ENCODE measurements around the gene PSMA3.
"Not testable (repeated sequence)": the region's sequence is repeated elsewhere in the genome, so short reads cannot be mapped to it uniquely, and the experiment has no call there.

Gene PSMA3

DNA sequence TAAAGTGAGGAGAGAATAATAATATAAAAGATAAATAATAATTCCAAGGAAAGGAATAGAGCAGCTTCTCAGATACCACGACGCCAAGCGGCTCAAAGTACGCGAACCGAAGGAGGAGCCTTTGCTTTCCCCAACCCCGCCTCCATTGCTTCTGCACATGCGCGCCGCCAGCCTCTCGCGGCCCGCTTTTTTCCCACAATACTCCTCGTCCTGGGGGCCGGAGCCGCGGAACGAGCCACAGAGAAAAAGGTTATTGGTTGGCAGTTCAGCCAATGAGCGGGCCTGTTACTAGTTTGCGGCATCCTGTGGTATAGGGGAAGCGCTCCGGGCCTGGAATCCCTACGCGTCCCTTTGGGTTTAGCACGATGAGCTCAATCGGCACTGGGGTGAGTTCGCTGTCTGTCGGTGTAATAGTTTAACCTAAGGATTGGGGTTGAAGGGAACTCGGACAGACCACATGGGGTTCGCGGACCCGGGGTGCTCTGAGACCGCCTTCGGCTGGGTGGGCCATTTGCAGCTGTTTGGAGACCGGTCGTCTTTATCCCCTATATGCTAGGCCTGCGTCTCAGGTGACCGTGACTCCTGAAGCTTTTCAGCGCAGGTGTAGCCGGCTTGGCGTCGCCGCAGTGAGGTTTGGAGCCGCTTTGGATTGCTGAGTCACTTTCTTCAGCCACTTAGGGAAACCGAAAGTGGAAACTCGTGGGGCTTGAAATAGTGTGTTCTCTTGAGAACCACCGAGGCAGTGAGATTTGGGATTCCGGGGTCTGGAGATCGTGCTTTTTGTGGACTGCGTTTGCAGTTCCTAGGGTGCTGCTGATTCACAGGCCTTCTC is at the start of gene PSMA3:
TSS of gene PSMA3 (plus strand) at position 288 of the 832 bp plus-strand sequence. CDS start at position 366, 78 bp downstream.
- peak; percentile 98 for DNase-seq

DNA sequence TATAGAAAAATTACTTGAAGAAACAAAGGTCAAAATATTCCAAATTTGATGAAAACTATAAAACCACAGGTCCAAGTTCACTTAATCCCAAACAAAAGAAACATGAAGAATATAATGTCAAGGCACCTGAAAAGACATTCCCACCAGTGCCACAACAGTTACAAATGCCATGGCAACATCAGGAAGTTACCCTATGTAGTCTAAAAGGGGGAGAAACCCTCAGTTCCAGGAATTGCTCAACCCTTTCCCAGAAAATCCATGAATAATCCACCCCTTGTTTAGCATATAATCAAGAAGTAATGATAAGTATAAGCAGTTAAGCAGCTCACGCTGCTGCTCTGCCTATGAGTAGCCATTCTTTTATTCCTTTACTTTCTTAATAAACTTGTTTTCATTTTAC is 48.4 kb upstream of the PSMA3 start:
- no peak for DNase-seq

DNA sequence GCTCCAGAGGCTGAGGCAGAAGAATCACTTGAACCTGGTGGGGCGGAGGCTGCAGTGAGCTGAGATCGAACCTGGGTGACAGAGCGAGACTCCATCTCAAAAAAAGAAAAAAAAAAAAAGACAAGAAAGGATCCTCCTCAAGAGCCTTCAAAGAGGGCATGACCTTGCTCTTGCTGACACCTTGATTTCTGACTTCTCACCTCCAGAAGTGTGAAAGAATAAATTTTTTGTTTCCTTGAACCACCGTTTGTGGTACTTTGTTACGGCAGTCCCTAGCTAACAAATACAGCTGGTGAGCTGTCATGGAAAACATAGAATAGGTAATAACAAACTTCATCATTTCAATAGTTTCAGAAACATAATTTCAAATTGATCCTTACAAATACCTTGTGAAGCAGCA is 46.6 kb upstream of the PSMA3 start:
- DNase-seq: no peak

DNA sequence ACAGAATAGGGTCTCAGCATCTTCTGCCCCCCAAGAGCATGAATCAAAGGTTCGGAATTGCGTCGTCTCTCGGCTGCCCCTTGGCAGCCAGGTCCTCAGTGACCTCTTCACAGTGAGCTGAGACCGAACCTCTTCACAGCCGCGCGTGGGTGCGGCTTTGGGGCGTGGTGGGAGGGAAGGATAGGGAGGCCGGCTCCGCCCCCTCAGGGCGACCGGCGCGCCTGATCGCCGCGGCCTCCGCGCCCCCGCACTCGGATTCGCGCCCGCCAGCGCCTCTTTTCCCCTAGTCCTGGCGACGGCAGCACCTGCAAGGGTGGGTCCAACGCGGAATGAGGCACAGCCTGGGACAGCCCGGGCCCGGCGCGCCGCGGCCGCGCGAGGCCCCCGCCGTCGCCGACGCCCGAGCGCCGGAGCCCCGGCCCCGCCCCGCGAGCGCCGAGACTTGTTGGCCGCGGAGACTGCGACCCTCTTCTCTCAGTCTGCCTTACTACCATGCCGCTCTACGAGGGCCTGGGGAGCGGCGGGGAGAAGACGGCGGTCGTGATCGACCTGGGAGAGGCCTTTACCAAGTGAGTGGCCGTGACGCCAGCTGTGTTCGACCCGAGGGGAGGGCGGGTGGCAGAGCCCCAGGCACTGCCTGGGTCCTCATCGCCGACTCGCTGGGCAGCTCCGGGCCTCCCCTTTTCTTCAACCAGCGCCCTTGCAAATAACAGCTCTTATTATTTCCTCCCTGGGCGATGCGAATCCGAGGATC is 44.7 kb upstream of the PSMA3 start, which contains the start of gene ACTR10:
TSS of gene ACTR10 (plus strand) at position 424 of the 754 bp plus-strand sequence. CDS start at position 493, 69 bp downstream.
- DNase-seq: peak; percentile 88

DNA sequence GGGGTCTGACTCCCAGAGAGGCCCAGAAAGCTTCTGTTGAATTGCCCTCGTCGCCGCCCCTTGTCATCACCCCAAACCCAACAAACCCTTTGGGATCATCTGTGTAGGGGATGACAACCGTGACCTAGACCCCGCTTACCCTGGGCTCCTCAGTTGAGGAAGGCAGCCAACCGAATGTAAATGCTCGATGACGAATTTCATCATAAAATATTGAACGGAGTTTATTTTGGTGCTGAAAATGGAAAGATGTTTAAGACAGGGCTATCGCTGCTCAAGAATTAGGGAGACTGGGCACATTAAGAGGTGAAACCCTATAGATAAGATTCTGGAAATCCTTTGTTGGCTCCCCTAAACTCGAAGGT is 44.2 kb upstream of the PSMA3 start:
- no peak for DNase-seq

DNA sequence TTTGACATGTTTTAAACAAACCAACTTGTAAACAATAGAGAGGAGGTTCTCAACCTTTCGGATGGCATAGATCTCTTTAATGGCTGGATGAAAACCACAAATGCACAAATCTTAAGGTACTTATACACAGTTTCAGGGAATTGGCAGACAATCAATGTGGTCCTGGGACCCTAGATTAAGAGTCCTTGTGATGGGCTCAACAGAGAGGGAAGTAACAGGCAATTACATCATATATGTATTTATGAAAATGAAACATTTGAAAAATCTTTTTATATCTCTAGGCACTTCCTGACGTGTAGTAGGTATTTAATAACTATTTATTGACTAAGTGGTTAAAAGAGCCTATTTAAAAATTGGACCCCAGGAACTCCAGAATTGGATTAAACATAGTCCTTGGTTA is 43.8 kb upstream of the PSMA3 start:
- DNase-seq: no peak

DNA sequence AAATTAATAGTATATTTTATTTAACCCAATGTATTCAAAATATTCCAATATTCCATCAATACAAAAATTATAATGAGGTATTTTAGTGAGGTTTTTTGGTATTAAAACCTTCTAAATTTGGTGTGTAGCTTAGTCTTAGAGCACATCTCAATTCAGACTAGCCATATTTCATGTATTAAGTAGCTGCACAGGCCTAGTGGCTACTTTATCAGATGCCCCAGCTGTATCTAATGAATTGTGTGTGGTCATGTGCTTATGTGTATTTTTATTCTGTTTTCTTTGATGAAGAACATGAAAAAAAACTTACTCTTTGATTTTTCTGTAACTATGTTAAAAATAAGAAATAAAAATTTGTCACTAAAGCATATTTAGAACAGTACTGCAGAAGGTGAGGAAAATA is 31.5 kb upstream of the PSMA3 start:
- DNase-seq: no peak

DNA sequence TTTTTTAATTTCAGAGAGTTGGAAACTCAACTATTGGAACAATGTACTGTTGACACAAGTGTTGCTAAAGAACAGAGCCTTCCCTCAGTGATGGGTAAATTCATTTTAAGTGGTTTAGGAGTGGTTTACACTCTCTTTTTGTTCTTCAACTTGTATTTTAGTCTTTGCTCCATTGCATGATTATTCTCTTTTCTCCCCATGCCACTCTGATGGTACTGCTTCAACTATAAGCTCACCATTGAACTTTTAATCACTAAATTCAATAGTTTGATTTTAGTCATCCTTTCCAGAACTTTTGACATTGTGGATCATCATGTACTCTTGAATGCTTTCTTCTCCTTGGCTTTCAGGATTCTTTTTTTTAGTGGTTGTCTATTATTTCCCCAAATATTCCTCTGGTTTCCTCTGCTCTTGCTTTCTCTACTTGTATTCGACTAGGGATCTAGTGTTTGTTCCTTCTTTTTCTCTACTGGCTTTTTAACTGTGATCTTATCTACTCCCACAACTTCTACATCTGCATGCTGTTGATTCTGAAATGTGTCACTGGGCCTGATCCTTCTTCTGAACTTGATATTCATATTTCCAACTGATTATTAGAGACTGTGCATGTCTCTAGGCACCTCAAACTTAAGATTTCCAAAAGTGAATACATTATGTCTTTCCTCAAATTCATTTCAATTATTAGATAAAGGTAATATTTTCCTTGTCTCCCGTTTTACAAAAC is 29.3 kb upstream of the PSMA3 start:
- DNase-seq: no peak

DNA sequence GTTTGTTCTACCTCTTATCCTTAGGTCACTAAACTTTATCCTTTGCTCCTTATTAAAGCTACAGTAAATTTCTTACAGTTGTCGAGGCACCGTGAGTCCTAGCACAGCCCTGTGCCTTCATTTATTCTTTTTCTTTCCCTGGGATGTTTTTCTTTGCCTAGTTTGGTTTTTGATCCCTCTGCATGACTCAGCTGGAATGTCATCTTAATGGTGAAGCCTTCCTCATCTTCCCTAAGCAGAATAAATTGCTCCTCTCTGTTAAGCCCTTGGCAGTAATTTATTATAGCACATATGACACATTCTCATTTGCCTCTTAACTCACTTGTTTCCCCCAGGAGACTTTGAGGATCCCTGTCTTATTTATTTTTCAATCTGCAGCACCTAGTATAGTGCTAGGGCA is 28.1 kb upstream of the PSMA3 start:
- no peak for DNase-seq

DNA sequence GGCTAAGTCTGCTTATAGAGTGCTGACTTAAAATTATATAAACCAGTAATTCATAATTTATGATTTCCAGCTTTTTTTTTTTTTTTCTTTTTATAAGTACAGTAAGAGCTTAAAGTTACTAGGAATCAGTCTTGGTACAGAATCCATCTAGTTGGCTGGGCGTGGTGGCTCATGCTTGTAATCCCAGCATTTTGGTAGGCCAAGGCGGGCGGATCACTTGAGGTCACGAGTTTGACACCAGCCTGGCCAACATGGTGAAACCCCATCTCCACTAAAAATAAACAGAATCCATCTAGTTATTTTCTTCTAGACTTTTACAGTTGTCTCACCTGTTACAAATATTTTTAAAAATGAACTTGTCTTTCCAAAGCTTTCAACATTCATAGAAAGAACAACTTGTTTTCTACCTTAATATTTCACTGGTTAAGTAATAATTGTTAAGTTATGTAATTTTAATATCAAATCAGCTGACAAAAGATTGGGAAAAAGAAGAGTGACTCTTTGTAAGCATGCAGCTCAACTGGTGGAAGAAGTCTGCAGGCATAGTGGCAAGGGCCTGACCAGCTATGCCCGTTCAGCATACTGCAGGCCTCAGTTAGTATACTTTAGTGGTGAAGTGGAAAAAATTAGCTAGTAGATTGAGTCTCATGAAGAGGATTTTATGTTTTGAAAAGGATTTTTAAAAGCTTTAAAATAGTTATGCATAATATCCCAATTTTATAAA is 17.4 kb upstream of the PSMA3 start:
- DNase-seq: no peak

DNA sequence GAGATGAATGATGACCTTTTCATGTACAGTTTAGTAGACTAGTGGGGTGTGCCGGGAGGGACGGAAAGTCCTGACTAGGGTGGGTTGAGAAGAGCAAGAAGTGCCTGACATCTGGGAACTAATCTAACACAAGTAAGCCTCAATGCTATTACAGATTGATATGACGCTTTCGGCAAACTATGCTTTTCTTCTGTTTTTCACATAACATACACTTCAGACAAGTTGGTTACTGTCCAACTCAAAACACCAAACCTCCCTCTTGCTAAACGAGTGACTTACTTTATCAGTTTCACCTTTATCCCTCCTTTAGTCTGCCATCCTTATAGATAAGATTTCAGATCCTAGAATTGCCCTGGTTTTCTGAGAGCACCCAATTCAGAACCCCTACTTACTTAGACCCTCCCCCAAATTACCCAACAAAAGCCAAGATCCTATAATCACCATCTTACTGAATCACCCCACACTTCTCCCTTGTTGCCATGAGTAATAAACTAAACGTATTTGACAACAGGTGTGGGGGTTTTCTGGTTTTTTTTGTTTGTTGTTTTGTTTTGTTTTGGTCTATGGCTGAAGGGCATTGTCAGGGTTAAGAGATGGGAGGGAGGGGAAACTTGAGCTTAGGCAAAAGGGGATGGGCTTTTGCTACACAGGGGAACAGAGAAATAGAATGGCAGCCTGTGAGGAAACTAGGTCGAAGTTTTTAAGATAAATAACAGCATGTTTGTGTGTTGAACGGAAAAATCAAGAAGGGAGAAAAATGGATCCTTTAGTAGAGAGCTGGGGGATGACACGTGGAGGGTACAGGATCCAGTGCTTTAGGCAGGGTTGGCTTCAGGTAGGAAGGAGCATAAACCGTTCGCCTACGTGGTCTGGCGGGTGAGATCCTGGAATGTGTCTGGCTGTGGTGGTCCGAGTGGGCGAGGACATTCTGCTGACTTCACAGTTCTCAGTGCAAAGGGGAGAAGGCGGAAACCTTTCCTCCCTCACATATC is 6.1 kb upstream of the PSMA3 start:
- no peak for DNase-seq

DNA sequence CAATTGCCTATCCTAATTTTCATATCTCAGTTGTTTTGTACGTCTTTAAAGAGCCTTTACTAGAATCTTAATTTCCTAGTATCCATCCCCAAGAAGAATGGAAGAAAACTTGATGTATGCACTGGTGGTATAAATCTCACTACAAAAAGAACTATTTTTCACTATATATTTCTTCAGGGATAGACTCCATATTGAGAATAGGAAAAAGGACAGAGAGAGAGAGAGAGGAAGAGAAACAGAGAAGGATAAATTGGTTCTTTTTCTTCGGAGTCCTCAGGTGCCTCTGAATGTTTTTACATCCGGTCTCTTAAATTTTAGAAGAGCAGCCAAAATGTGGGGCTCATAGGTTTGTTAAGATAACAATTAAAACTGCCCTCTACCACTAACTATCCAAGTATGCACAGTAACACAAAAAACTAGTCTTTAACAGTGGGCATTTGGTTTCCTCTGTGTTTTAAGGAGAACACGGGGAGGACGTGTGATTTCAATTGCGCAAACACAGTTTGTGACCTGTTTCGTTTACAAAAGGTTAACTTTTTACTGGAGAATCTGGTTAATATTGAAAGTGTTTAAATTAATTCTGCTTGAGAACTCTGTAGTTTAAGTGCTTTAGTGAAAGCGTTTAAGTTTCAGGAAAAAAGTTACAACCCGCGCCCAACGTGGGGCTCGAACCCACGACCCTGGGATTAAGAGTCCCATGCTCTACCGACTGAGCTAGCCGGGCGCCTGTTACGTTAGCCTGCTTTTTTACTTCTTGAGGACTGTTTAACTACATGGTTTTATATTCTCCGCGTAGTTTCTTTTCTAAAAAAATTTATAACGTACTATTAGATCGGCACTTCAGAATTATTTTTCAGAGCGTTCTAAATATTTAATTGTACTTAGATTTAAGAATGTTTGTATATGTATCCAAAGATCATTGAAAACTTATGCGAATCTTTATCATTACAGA is 5.1 kb upstream of the PSMA3 start:
- peak; percentile 79 for DNase-seq

DNA sequence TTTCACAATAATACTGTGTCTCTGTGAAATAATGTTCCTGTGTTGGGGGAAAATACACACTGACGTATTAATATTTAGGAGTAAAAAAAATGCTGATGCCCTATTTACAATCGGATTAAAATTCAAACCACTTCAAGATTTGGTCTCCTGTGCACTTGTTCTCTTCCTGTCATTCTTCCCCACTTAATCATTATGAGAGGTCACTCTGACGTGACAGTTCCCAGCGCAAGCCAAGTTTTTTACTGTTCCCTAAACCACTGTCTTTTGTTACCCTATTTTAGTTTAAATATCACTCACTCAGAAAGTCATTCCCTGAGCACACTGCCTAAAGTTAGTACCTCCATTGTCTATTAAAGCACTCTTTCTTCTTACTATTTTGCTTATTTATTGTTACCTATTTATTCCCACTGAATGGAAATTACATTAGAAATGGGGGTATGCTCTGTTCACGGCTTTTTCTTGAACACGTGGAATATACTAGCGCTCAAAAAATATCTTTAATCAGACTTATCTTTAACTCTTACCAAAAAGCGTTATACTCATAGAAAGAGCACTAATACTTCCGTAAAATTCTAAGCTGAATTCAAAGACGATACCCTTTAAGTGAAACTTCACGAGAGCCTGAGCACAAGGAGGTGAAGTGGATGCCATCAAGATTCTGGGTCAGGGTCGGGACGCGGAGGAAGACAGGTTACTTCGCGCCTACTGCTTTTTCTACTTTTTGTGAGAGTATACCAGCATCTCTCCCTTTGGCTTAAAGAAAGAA is 670 bp upstream of the PSMA3 start:
- DNase-seq: no peak

DNA sequence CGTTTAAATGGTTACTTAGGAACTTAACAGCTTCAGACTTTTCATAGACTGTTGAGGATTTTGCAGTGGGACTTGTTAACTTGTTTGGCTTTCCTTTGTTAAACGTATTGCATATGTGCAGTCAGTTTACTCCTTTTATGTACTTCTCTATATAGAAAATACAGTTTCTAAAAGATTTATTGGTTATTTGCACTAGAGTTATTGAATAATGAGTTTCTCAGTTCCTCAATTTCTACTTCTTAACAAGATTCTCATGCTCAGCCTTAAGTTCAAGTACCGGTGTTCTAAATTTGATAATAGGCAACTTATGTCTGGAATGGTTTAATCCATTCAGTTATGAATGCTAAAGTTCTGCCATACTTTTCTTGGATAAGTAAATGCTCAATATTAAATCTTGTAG is 919 bp downstream of the PSMA3 start:
- DNase-seq: no peak

DNA sequence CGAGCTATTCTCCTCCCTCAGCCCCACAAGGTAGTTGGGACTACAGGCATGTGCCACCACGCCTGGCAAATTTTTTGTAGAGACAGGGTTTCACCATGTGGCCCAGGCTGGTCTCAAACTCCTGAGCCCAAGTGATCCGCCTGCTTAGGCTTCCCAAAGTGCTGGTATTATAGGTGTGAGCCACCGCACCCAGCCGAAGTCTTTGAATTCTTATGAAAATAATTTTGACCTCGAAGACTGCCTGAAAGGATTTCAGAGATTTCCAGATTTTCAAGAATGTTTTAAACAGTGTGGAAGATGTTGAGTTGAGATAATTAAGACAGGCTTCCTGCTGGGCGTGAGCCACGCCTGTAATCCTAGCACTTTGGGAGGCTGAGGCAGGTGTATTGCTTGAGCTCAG is 5.0 kb downstream of the PSMA3 start:
- DNase-seq: no peak

DNA sequence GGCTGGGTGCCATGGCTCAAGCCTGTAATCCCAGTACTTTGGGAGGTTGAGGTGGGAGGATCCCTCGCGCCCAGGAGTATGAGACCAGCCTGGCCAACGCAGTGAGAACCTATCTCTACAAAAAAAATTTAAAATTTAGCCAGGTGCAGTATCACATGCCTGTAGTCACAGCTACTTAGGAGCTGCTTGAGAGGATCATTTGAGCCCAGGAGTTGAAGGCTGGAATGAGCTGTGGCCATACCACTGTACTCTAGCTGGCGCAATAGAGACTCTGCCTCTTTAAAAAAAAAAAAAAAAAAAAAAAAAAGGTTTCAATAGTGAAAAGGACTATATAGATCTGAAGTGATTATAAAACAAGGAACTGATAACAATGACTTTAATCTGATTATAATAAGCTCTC is 13.5 kb downstream of the PSMA3 start:
- no peak for DNase-seq

DNA sequence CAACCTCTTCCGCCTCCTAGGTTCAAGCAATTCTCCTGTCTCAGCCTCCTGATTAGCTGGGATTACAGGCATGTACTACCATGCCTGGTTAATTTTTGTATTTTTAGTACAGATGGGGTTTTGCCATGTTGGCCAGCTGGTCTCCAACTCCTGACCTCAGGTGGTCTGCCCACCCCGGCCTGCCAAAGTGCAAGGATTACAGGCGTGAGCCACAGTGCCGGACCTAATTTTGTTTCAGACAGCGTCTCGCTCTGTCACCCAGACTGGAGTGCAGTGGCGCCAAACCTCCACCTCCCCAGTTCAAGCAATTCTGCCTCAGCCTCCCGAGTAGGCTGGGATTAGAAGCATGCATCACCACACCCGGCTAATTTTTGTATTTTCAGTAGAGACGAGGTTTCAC is 17.4 kb downstream of the PSMA3 start:
- DNase-seq: not testable (repeated sequence)

DNA sequence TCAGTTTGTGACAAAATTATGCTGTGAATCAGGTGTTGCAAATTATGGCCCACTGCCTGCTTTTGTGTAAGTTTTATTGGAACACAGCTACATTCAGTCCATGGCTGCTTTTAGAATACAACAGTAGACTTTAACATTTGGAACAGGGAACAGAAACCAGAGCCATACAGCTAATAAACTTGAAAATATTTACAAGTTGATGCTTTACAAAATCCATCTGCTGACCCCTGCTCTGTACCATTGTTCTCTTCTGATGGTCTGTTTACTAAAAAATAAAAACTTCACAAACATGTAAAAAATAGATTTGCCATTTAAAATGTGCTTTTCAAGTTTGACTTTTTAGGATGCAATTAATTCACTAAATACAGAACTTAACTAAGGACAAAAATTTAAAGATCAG is 20.8 kb downstream of the PSMA3 start:
- no peak for DNase-seq

DNA sequence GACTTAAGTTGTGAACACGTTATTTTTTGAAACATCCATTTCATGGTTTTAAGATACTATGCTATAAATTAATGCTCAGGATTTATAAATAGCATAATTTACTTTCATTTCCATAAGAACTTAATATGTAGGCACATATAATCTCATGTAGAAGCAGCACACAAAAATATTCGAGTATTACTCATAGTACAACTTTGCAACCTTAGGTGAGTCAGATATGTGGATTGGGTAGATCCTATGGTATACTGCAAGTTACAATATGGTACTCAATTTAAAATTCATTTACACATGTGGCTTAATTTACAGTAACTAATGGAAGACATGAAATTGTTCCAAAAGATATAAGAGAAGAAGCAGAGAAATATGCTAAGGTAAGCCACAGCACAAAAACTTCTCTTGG is 26.0 kb downstream of the PSMA3 start:
- no peak for DNase-seq
